Mucosa of descending colon (tissue), 3 donors: ENCODE measurements around the gene HMGB2. TPM values are rescaled to one million over a fixed set of nuclear protein-coding genes. Genes with fewer than 3 reads are reported as not detected.

Source experiments
- ATAC-seq: fragments of 200-7000 bp; cut with Tn5 transposase; one replicate; pipeline ENCODE4 v1.9.1; 2020; ENCODE audit warnings: mild to moderate bottlenecking, moderate library complexity
- DNase-seq, 3 donors: peaks; one replicate each; pipeline ENCODE4 v3.0.0-alpha.2; 2020
- H3K36me3 ChIP-seq: fragments of 200-600 bp; one replicate; pipeline ENCODE4 v1.8.0; 2021; ENCODE audit warnings: low read depth, mild to moderate bottlenecking
- H3K4me1 ChIP-seq: fragments of 200-600 bp; one replicate; pipeline ENCODE4 v1.8.0; 2021; ENCODE audit warnings: low read depth, mild to moderate bottlenecking
- H3K4me3 ChIP-seq: fragments of 200-600 bp; one replicate; pipeline ENCODE4 v1.8.0; 2021; ENCODE audit warnings: mild to moderate bottlenecking
- H3K9me3 ChIP-seq: fragments of 200-600 bp; one replicate; pipeline ENCODE4 v1.8.0; 2021; ENCODE audit warnings: mild to moderate bottlenecking
- CTCF ChIP-seq: fragments of 200-600 bp; IDR thresholded peaks from one replicate; pipeline ENCODE4 v1.8.0; 2022; ENCODE audit warnings: antibody characterized with exemption, mild to moderate bottlenecking
- intact Hi-C, 2 donors: fragments of 100-400 bp; cut with DNase I in 1 of 2; cut with micrococcal nuclease in 1 of 2; formaldehyde crosslinking; loops; one replicate each; pipeline versions ENCODE4 v1.11.0 to v1.11.1; 2022; cut with DNase I, micrococcal nuclease
- total RNA-seq, 3 donors: library from RNA; stranded (reverse); fragmentation: NEBNext Ultra II Directional in 2 of 3; extraction: Animal tissue kit (Norgen Biotek cat#: 25700) in 2 of 3; gene quantifications; one replicate each; pipeline versions ENCODE4 v1.2.1 to v1.2.4, GENCODE V29; 2021 to 2023
- donor health status: DM: no; HTN: no; CAD: no; lungs with moderate emphysema.
- donor health status: DM: no; HTN: no; CAD: no.
- donor health status: DM: no; HTN: yes; CAD: no.

Gene HMGB2
- total RNA-seq, 3 donors from 2014 or later = 42.0 to 113 (median 54.4) TPM

GRCh38 chr4:173347467-173347866, 13.3 kb upstream of the HMGB2 start:
- intact Hi-C loops = no loop called here
- H3K36me3 ChIP-seq = no peaks in the 10 kb centered on the region
- no peak for DNase-seq

GRCh38 chr4:173346074-173346473, 11.9 kb upstream of the HMGB2 start:
- ATAC-seq (no peak), DNase-seq (no peak)
- intact Hi-C loops = no loop called here
- H3K4me1 ChIP-seq = no peaks in the 10 kb centered on the region
- no peaks in the 10 kb centered on the region for H3K9me3 ChIP-seq
- no peak for TF ChIP-seq CTCF
- H3K4me3 ChIP-seq = no peak overlapping the region
- no peaks in the 10 kb centered on the region for H3K36me3 ChIP-seq

More at GRCh38 chr4:173347467-173347866, 13.3 kb upstream of the HMGB2 start:
- no peak for TF ChIP-seq CTCF
- Histone ChIP-seq H3K4me3 (no peak overlapping the region), H3K4me1 (no peaks in the 10 kb centered on the region), H3K9me3 (no peaks in the 10 kb centered on the region)
- ATAC-seq = no peak

GRCh38 chr4:173345648-173346047, 11.5 kb upstream of the HMGB2 start:
- H3K9me3 ChIP-seq = no peaks in the 10 kb centered on the region
- H3K4me1 ChIP-seq = no peaks in the 10 kb centered on the region
- intact Hi-C loops = no loop called here
- TF ChIP-seq CTCF = no peak
- DNase-seq = no peak
- no peak for ATAC-seq
- no peak overlapping the region for H3K4me3 ChIP-seq
- H3K36me3 ChIP-seq = no peaks in the 10 kb centered on the region

GRCh38 chr4:173343832-173344397, 9.8 kb upstream of the HMGB2 start:
- DNase-seq (no peak), ATAC-seq (no peak)
- no peak for TF ChIP-seq CTCF
- intact Hi-C loops = no loop called here
- Histone ChIP-seq H3K9me3 (no peaks in the 10 kb centered on the region), H3K4me1 (no peaks in the 10 kb centered on the region), H3K36me3 (no peaks in the 10 kb centered on the region), H3K4me3 (no peak overlapping the region)

- TF ChIP-seq CTCF = no peak
- Histone ChIP-seq H3K4me1 (peaks cover 7% of the 10 kb centered on the region), H3K36me3 (peaks cover 4% of the 10 kb centered on the region), H3K9me3 (no peaks in the 10 kb centered on the region), H3K4me3 (no peak overlapping the region)
- ATAC-seq (no peak), DNase-seq (no peak)
- intact Hi-C loops = no loop called here
These were observed 3.3 kb upstream of the HMGB2 start for GRCh38 chr4:173337463-173337862.
